ELR (cell line): ENCODE results near the gene NFKBIE.
A peak's percentile ranks its signal among the peaks of the same experiment; 100 is the strongest.
"Not testable (repeated sequence)": the region's sequence is repeated elsewhere in the genome, so short reads cannot be mapped to it uniquely, and the experiment has no call there.

Experiments used
- DNase-seq: peaks from one replicate; pipeline ENCODE4 v3.0.0-alpha.2; 2015; ENCODE audit warnings: low read depth

The NFKBIE gene, protein sequence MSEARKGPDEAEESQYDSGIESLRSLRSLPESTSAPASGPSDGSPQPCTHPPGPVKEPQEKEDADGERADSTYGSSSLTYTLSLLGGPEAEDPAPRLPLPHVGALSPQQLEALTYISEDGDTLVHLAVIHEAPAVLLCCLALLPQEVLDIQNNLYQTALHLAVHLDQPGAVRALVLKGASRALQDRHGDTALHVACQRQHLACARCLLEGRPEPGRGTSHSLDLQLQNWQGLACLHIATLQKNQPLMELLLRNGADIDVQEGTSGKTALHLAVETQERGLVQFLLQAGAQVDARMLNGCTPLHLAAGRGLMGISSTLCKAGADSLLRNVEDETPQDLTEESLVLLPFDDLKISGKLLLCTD

DNA sequence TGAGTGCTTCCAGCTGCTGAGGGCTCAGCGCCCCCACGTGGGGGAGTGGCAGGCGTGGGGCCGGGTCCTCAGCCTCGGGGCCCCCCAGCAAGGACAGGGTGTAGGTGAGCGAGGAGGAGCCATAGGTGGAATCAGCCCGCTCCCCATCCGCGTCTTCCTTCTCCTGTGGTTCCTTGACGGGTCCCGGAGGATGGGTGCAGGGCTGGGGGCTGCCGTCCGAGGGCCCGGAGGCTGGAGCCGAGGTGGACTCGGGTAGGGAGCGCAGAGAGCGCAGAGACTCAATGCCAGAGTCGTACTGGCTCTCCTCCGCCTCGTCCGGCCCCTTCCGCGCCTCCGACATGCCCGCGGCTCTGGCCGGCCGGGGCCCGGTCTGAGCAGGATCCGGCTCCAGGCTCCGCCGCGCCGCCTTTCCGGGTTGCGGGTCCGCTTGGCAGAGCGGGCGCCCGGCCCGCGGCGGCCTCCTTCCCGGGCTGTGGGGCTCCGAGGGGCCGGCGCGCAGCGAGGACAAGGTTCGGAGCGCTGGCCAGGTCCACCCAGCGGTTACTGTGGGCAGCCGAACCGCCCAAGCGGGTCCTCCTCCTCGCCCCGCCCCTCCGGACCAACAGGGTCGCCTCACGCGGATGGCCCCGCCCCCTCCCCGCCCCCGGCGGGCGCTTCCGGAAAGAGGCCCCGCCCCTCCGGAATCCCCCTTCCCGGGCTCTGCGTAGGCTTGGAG, at the start of gene NFKBIE:
TSS of gene NFKBIE (minus strand) at position 545 of the 715 bp plus-strand sequence. CDS start at position 340, 205 bp downstream.
- peak; percentile 96 for DNase-seq

DNA sequence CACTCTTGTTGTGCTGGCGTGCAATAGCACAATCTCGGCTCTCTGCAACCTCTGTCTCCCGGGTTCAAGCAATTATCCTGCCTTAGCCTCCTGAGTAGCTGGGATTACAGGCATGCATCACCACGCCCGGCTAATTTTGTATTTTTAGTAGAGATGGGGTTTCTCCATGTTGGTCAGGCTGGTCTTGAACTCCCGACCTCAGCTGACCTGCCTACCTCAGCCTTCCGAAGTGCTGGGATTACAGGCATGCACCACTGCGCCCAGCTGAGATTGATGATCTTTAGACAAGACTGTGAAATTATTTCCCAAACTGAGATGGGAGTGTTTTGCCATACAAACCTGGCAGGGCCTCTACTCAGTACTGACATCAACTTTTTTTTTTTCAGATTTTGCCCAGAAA, 49.3 kb upstream of the NFKBIE start:
- DNase-seq, result not testable (repeated sequence)

DNA sequence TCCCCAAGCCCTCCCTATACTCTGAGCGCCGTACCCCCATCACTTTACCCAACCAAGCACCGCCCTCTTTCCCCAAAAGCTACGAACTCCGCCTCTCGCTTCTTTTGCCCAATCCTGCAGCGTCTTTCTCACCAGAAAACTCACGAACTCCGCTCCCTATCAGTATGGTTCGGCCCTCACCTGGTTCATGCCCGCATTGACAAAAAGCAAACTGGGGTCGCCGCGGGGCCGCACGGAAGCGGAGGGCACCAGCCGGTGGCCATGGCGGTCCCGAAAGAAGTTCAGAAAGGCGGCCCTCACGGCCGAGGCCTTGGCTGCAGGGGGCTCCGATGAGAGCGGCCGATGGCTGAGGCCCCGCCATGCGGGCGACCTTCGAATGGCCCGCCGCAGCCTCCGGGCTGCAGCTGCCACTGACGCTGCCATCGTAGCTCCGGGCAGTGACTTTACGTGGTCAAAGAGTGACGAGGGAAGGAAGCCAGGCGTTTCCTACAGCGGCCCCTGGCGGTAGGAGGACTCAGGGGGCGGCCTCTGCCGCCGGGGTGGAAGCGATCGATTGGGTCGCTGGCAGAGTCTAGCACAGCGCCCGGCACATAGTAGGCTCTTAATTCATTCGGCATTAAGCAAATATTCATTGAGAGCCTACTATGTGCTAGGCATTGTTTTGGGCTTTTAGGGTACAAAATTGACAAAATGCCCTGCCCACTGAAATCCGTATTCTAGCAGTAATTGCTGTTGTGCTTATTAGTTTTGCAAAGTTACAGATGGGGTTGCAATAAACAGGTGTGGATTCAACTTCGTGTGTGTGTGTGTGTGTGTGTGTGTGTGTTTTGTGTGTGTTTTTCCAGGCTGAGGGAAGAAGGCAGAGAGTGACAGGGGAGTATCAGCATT, 47.8 kb upstream of the NFKBIE start, which contains the start of gene AARS2:
TSS of gene AARS2 (minus strand) at position 447 of the 888 bp plus-strand sequence. CDS start at position 423, 24 bp downstream.
- DNase-seq, result peak; percentile 90

DNA sequence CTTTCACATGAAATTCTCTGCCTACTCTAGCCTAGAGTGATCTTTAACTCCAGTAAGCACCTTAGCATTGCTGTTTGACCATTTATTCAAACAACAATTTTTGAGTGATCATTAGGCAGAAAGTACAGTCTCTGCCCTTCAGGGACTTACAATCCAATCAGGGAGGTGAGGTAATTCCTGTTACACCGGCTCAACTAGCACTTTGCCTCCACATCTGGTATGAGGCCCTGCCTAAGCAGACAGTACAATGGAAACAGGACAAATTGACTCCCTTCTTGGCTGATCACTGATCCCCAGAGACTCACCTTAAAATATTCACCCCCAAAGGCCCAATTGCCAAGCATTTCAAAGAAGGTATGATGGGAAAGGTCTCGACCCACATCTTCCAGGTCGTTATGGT, 46.4 kb upstream of the NFKBIE start:
- DNase-seq, result no peak

DNA sequence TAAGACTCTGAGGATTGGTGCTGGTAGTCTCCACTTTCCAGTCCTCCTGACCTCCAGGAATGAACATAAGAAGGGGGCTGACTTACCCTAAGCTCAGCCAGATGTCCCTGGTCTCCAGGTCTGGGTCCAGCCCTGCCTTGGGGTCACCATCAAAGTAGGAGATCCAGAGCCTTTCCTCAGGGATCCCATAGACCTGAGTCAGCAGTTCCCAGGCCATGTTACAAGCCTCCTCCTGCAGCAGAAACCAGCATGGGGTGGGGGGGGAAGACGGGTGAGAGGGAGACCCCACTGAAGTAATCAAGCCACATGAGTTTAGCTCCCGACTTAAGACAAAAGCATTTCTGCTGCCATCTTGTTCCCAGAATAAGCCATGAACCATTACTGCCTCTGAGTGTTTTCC, 46.0 kb upstream of the NFKBIE start:
- no peak for DNase-seq

DNA sequence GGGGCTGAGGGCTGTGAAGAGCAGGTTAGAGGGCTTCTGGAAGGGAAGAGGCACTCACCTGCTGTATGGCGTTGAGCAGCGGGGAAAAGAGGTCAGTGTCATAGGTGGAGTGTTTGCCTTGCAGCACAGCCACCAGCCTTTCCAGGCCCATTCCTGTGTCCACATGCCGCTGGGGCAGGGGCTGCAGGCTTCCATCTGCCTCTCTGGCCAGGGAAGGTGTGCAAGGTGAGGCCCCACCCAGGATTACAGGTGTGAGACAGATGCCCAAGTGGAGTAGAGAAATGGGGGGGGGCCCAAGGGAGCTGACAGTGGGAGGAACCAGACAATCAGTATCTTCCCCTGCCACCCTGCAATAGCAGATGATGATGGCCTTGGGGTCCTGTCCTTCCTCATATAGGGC, 44.9 kb upstream of the NFKBIE start:
- DNase-seq, result no peak

DNA sequence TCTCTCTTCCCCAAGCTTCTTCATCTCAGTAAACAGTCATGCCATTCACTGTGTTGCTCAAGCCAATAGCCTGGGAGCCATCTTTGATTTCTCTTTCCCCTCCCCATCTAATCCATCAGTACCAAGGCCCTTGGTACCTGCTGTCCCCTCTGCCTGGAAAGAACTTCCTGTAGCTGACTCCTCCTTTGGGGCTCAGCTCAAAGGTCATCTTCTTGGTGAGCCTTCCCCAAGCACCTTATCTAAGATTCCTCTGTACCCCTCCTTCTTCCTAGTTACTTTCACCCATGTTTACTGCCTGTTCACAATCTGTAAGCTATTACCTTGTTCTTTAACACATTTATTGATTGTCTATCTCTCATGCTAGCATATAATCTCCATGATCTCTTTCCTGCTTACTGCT, 44.3 kb upstream of the NFKBIE start:
- no peak for DNase-seq

DNA sequence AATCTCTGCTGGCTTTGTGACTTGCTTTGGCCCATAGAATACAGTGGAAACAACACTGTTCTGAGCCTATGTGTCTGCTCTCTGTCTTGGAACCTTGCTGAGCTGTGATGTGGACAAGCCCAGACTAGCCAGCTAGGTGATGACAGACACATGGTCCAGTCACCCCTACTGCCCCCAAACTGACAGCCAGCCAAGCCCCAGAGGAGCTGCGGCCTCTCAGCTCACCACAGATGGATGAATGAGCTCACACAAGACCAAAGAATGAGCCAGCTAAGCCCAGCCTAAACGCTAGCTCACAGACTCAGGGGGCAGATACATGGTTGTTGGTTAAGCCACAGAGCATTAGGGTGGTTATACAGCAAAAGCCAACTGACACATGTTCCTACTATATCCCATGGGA, 43.7 kb upstream of the NFKBIE start:
- no peak for DNase-seq

DNA sequence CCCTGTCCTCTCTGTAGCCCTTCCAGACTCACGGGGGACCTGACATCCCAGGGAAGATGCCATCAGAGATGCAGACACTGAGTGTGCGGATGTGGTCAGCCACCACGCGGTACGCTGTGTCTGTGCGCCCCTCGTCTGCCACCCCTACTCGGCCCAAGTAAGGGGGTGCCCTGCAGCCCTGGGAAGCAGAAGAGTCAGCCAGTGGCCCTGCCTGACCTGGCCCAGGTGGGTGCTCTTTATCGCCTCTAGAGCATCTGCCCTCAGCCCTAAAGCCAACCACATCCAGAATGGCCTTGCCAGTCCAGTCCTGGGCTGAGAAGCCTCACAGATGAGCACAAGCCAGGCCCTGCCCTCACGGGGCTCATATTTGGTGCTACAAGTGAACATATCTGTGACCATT, 41.9 kb upstream of the NFKBIE start:
- no peak for DNase-seq

DNA sequence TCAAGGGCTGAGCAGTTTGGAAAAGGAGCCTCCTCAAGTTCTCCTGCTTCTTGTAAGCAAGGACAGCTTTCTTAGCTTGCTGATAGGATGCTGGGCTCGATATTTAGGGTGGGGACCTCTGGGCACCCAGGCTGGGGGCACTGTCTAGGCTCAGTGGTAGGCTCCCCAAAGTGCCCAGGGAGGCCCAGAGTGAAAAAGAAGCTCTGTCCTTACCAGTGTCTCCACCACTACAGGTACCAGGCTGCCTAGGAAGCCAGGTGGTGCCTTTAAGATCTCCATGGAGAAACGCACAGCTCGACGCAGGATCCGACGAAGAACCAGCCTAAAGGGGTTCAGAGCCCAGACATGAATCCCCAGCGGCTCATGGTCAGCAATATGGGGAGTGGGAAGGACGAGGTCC, 41.4 kb upstream of the NFKBIE start:
- DNase-seq, result no peak

DNA sequence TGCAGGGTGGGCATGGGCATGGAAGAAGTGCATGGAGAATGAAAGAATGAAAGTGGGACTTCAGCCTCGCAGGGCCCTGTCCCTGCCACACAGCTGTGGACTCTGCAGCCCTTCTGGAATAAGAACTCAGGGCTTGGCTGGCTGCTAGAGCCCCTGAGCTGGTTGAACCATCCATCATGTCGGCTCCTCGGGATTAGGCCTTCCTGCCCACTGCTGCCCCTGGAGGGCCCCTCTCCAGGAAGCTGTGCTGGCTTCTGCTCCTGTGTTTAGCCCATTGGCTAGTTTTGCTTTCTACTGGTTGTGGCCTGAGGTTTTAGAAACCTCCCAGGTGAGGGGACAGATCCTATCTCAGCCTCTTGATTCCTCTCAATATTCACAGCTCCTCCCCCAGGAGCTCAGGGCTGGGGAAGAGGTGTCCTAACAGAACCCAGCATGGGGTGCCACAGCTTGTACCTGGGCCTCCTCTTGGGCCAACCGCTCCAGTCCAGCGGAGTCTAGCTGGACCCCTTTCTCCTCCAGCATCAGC, 39.9 kb upstream of the NFKBIE start:
- DNase-seq, result no peak

DNA sequence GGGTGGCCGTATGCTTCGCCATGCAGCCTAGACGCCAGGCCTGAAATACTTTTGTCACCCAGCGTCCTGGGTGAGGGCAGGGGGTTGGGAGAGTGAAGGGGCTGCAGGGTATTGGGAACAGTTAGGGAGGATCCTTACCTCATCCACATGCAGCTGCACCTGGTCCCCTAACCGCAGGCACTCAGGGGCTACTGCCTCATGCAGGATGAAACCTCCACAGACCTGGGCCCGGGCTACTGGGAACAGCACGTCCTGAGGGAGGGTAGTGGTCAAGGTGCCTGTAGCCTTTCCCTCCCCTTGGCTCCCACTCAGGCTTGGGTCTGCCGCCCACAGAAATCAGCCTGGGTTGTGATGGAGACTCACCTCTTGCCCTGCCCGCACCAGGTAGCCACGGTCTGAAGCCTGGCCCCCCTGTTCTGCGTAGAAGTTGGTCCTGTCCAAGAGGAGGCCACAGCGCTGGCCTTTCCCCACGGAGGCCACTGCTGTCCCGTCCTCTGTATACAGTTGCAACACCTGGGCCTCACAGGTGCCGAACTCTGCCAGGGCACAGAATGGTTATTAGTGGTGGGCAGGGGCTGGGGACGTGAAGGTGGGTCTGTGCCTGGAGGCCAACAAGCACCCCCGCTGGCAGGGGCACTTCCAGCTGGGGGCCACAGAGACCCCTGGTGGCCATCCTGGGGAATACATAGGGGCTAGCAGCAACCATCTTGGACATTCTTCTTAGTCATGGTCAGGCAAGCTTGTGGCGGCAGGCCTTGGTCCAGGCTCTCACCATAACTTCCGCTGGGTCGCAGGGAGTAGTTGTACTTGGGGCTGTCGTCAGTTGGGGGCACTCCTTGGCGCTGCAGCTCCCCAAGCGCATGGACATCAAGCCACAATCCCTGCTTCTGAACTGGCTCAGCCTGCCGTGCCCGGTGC, 39.2 kb upstream of the NFKBIE start:
- peak; percentile 59 for DNase-seq

DNA sequence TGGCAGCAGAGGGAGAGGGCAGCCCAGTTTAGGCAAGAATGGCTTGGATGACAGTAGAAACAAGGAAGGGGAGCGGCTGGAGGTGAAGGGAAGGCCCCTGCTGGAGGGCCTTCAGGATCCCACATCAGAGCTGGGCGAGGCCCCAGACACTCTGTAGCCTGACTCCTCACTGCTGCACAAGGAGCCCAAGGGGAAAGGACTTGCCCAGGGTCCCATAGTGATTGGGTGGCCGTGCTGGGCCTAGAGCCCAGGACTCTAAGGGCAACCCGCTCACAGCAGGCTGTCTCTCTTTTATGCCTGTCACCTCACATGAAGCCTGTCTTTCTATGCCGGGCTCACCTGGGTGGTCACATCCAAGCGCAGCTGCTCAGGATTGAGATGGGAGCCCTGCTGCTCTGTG, 38.5 kb upstream of the NFKBIE start:
- no peak for DNase-seq

DNA sequence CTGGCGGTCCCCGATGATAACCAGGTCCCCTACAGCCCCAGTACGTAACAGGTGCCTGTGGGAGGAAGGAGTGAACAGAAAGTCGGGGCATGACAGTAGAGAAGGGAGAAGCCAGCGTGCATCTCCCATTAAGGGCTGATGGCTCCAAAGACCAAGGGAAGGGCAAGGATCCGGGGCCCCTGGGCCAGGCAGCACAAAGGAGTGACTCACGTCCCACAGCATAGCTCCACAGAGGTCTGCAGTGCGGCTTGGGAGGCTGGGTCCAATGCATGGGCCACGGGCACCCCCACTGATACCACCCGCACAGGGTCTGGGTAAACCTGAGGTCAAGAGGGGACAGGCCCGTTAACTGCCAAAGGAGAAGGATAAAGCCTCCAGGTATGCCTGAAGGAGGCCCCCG, 37.5 kb upstream of the NFKBIE start:
- DNase-seq, result no peak

DNA sequence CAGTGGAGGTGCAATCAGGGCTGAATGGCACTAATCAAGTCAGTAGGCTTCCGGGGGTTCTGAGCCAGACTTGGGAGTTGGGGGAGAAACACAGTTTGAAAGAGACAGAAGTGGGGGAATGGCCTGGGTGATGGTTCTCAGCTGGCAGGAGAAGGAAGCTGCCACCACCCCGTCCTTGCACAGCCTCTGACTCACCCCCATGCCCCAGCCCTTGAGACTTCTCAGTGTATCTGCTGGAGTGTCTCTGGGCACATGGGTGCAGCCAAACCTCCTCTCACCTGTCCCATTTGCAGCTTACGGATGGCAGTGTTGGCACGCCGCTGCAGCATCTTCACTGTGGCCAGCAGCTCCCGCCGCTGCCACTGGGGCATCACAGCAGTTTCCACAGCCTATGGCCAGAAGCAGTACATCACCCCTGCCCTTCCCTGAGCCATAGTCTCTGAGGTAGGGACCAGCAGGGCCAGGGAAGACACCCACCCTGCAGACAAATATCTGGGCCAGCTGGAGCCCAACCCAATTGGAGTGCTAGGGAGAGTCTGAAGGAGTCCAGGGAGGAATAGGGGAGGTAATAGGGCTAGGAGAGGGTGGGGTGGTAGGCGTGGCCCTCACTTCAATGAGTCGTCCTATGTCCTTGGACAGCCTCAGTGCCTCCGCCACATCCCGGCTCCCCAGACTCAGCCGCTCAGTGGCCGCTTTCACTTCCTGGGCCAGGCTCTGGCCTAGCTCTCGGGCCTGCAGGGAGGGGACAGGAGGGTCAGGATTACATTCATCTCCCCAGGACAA, 36.6 kb upstream of the NFKBIE start:
- DNase-seq, result no peak

DNA sequence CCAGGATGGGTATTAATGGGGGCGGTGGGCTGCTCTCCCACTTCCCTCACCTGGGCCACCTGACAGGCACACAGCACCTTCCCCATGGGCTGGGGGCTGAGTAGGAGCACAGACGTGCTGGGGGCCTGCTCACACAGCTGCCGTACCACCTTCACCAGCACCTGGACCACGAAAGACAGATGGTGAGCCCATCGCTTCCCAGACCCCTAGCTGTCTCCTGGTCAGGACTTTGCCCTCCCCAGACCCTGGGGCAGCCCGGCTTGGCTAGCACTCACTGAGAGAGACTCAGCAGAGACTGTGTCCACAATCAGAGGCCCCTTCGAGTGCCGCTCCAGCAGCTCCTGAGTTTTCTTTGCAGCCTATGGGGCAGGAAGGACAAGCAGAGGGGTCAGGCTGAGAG, 35.8 kb upstream of the NFKBIE start:
- no peak for DNase-seq

DNA sequence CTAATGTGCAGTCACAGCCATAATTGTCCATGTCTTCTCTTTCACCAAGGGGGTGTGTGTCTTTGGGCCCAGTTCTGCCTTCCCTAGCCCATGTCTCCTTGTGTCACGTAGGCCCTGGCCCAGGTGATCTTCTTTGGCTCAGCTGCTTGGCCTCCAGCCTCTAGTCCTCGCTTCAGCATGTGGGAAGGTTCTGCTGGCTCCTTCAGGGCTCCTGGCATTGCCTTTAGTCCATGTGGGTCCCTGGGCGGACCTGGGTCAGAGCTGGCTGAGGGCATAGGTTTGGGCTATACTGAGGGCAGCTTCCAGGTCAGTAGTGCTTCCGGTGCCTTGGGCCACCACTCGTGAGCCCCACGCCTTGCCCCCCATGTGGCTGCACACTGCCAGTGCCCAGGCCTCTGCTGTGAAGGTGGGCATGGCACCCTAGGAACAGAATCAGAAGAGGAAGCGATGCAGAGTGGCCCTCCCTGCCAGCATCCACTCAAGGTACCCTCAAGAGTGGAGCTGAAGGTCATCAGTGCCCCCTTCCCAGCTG, 35.0 kb upstream of the NFKBIE start:
- DNase-seq, result no peak

DNA sequence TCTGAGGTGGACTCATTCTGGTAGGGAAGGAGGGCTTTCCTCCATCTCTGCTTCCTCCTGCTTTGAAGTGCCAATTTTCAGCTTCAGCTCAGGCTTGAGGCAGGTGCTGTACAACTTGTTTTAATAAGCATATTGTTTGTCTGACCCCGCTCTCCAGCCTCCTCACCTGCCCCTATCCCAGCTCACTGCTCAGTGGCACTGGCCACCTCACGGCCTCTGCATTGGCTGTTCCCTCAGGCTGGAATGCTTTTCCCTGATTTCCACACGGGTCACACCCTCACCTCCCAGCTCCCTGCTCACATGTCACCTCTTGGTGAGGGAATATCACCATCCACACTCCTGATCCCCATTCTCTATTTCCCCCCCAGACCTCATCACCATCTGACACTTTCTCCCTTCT, 33.5 kb upstream of the NFKBIE start:
- DNase-seq, result no peak

DNA sequence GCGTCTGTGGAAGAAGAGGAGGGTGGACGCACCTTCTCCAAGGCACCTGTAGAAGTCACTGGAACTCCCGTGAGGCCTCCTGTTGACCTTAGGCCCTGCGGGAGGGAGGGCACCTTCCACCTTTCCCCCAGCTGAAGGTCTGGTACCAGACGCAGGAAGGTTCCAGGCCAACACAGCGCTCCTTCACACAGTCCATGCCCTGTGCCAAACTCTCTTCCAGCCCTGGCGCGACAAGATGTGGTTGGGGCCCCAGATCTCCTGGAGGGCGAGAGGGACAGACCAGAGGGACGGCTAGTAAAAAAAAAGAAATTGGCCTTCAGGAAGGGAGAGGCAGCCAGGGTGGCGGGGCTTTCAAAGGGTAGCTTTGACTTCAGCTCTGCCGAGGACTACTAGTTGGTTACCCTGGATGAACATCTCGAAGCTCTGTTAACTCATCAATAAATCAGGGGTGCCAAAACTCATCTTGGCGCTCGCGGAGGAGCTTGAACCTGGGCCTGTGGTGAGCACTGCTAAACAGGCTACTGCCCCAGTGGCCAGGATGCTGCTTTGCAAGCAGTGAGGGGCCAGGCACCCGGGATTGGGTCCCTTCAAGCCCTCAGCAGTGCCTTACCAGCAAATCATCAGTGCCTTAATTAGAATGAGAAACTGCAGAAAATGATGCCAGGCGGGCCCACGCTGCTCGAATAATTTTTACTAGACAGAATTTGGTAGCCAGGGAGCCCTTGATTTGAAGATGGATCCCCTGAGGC, 32.9 kb upstream of the NFKBIE start:
- DNase-seq, result no peak
